ENCODE results near the gene MOBP.
"Not testable (repeated sequence)": the region's sequence is repeated elsewhere in the genome, so short reads cannot be mapped to it uniquely, and the experiment has no call there.

Gene MOBP
- long read RNA-seq, donor 1 = 0 reads
- long read RNA-seq, donor 2 = 0 reads
- long read RNA-seq, donor 3 = 0 reads
- long read RNA-seq, donor 4 = 0 reads
- long read RNA-seq, donor 5 = 0 reads
- long read RNA-seq, donor 6 = 0 reads
- long read RNA-seq, donor 7 = 0 reads
- long read RNA-seq, donor 8 = 0 reads

- no peak for DNase-seq
Observed at GRCh38 chr3:39467394-39468107, at the start of gene MOBP. TSS of gene MOBP (plus strand) at chr3:39467680. CDS start at chr3:39502070, 34,390 bp downstream.

GRCh38 chr3:39418556-39419225 is 48.8 kb upstream of the MOBP start:
- DNase-seq = not testable (repeated sequence)

DNA sequence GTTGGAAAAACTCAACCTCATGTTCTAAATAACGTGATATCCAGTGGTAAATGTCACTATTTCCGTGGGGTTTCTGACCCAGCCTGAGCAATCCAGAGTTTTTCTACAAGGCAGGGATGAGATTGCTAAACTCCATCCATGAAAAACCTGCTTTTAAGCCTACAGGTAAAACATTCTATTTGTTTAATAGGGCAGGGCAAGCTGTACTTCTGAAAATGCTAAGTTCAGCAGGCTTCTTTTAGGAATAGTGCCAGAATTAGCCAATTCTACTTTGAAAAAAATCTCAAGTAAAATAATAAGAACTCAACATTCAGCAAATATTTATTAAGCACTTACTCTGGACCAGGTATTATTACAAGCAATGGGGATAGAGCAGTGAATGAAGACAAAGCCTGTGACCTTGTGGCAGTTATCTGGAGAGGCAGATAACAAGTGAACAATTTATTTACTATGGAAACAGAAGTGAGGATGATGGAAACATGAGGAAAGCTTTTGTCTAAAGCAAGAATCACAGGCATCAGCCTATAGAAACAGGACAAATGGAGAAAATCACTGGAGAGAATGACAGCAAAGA is 47.7 kb upstream of the MOBP start:
- DNase-seq = no peak

- DNase-seq = no peak
Observed at GRCh38 chr3:39420543-39420942, 46.9 kb upstream of the MOBP start.

- DNase-seq = no peak
Observed at GRCh38 chr3:39423436-39423970, 44.0 kb upstream of the MOBP start.

- no peak for DNase-seq
Observed at GRCh38 chr3:39426312-39426711, 41.2 kb upstream of the MOBP start.

DNA sequence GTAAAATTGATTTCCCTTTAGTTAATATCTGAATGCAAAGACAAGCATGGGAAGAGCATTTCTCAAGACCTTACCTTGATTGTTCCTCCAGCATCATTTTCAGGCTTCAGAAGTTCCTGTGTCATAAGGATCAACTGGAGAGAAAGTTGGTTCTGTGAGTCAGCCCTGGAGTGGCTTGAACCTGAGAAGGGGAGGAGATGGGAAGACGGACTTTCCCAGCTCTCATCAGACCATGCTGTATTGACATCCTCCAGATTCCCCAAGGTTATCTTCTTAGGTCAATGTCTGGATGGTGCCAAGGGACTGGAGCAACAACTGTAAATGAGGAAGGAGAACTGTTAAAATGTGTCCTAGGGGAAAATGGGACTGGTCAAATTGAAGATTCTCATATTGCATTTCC is 40.0 kb upstream of the MOBP start:
- no peak for DNase-seq

- no peak for DNase-seq
Observed at GRCh38 chr3:39428745-39429201, 38.7 kb upstream of the MOBP start.

DNA sequence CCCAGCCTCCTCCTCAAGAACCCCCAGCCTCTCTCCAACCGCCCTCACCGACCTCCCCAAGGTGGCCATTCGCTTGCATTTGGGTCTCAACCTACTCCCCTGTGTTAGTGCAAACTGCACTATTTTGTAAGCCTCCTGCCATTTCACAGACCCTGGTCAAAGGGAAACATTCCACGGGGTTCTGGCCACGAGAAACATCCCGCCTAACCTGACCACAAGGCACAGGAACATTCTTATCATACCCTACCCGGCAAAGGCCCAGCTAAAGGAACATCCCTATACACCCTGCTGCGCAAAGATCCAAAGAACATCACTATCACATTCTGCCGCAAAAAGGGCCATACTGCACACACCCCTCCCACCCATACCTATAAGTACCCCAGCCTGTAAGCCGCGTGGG is 38.0 kb upstream of the MOBP start:
- DNase-seq = no peak

DNA sequence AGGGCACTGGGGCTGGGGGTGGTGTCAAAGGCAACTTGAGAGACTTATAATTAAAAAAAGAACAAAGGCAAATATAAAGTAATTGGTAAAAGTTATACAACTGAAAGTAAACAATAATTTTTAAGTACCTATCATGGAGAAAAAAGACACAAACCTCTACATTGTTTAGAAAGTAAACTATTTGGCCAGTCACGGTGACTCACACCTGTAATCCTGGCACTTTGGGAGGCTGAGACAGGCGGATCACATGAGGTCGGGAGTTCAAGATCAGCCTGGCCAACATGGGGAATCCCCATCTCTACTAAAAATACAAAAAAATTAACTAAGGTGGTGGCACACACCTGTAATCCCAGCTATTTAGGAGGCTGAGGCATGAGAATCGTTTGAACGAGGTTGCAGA is 35.1 kb upstream of the MOBP start:
- no peak for DNase-seq

- DNase-seq = no peak
Observed at GRCh38 chr3:39433642-39434041, 33.8 kb upstream of the MOBP start.

- no peak for DNase-seq
Observed at GRCh38 chr3:39434574-39434973, 32.9 kb upstream of the MOBP start.

- DNase-seq = no peak
Observed at GRCh38 chr3:39435006-39435748, 32.3 kb upstream of the MOBP start.

DNA sequence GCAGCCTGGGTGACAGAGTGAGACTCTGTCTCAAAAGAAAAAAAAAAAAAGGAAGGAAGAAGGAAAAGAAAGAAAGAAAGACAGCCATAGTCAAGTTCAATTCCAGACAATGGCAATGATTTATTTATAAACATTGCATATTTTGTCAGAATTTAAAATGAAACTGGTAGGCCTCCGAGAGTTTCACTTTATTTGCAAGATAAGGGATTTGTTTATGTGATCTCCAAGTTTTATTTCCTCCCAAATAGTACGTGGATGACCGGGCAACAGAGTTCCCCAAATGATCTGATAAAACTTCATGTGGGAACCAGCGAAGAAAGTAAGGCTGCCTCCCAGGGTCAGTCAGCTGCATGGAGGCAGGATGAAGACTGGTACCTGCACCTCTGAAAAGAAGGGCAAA is 28.6 kb upstream of the MOBP start:
- no peak for DNase-seq

DNA sequence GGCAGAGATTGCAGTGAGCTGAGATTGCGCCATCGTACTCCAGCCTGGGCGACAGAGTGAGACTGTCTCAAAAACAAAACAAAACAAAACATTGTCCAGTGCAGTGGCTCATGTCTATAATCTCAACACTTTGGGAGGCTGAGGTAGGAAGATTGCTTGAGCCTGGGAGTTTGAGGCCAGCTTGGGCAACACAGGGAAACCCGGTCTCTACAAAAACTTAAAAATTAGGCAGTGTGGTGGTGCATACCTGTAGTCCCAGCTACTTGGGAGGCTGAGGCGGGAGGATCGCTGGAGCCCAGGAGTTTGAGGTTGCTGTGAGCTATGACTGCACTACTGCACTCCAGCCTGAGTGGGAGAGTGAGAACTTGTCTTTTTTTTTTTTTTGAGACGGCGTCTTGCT is 27.2 kb upstream of the MOBP start:
- no peak for DNase-seq

GRCh38 chr3:39443530-39443929 is 23.9 kb upstream of the MOBP start:
- DNase-seq = no peak

DNA sequence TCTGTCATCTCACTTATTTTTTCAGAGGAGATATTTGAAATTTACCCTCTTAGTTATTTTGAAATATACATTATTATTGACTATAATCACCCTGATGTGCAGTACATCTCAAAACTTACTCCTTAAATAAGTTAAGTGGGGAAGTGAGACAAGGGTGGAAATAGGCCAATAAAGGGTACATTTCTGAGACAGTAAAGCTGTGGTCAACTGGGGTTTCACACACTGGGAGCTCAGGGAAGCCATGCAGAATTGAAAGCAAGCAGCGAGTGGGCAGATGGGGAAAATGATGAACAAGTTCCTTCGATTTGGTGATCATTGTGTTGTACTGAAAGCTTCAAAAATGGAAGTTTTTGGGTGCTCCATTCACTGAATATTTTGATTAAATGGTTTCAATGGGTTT is 21.6 kb upstream of the MOBP start:
- DNase-seq = no peak

- no peak for DNase-seq
Observed at GRCh38 chr3:39446444-39446843, 21.0 kb upstream of the MOBP start.

DNA sequence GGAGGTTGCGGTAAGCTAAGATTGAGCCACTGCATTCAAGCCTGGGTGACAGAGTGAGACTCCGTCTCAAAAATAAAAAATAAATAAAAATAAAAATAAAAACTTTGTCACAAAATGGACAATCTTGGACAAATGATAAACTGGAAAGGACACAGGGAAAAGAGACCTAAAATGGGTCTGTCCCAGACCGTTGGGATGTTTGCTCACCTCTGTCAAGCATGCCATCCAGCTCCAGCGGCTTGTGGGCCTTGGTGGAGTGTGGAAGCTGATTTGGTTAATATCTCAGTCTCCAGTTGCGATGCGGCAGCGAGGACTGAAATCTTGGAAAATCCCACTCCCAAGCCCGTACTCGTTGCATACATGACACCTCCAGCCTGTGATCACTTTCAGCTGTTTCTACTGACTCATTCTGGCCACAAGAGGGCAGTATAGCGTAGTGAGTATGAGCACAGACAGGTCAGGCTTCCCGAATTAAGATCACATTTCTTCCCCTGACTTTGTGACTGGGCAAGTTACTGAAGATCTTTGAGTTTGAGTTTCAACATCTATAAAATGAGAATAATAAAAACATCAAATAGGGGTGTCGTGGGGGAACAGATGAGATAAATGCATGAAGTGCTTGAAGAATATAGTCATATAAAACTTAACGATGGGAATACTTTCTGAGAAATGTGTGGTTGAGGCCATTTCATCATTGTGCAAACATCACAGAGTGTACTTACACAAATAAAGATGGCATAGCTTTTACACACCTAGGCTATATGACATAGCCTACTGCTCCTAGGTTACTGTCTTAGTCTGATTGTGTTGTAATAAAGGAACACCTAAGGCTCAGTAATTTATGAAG is 19.6 kb upstream of the MOBP start:
- peak; percentile 52 for DNase-seq

GRCh38 chr3:39448506-39449233 is 18.8 kb upstream of the MOBP start:
- no peak for DNase-seq

DNA sequence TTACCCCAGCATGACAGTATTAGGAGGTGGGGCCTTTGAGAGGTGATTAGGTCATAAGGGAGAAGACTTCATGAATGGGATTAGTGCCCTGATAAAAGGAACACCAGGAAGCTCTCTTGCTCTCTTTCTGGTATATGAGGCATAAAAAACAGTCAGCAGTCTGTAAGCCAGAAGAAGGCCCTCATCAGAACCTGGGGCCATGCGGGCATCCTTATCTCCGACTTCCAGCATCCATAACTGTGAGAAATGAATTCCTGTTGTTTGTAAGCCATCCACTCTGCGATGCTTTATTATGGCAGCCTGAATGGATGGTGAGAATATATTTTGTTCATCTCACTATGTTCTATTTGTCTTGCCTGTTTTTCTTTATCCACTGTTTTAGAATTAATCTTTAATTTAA is 17.7 kb upstream of the MOBP start:
- DNase-seq = no peak
